HG02798 (cell line): ENCODE data around the gene HERC3.
A peak's percentile ranks its signal among the peaks of the same experiment; 100 is the strongest.
"Not testable (repeated sequence)": the region's sequence is repeated elsewhere in the genome, so short reads cannot be mapped to it uniquely, and the experiment has no call there.

Experiments
- ATAC-seq: cut with Tn5 transposase; IDR thresholded peaks from one replicate; pipeline ENCODE4 v1.9.1; 2021; ENCODE audit warnings: mild to moderate bottlenecking; ENCODE audit not compliant: unreplicated experiment, poor library complexity

HERC3 gene

DNA sequence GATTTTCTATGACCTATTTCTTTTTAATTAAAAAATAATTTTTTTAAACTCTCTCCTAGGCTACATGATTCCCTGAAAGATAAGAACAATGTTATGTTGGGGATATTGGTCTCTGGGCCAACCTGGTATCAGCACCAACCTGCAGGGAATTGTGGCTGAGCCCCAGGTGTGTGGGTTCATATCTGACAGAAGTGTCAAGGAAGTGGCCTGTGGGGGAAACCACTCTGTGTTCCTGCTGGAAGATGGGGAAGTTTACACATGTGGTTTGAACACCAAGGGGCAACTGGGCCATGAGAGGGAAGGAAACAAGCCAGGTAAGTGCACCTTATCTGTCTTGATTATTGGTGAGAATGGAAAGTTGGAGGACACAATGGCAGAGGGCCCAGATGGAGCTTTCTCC is 13.5 kb downstream of the HERC3 start:
- ATAC-seq = no peak

- ATAC-seq = no peak
These were observed 14.6 kb downstream of the HERC3 start for GRCh38 chr4:88606832-88607231.

DNA sequence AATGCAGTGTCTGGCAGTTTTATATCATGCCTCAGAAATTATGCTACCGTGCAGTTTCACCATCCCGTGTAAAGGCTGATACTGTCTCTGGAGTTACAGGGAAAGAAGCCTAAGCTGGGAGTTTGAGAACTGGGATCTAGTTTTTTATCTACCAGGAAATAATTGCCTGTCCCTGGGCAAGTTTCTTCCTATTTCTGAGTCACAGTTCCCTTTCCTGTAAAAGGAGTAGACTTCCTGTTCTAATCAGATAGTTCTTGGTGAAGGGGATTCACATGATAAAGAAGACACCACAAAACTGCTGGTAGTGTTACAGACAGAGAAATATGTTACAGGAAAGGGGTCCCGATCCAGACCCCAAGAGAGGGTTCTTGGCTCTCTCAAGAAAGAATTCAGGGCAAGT is 17.1 kb downstream of the HERC3 start:
- no peak for ATAC-seq

DNA sequence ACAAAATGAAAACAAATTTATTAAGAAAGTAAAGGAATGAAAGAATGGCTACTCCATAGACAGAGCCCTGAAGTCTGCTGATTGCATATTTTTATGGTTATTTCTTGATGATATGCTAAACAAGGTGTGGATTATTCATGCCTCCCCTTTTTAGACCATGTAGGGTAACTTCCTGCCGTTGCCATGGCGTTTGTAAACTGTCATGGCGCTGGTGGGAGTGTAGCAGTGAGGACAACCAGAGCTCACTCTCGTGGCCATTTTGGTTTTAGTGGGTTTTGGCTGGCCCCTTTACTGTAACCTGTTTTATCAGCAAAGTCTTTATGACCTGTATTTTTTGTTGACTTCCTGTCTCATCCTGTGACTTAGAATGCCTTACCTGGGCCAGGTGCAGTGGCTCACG is 17.5 kb downstream of the HERC3 start:
- not testable (repeated sequence) for ATAC-seq

DNA sequence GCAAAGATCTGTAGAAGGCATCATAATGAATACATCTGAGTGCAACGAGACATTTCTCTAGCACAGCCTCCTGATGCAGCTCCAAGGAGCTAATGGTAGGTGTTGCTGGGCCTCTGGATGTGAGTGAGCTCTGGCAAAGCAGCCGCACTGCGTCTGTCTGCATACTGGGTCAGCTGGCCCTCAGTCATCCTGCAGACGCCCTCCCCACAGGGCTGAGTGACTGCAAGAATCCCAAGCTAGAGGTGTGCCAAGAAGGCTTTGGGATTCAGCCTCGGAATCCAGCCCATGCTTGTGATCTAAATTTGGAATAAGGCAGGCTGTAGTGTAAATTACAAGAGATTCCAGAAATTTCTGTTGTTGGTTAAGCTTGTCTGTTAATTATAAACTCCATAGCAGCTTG is 18.5 kb downstream of the HERC3 start:
- ATAC-seq = no peak

- peak; percentile 45 for ATAC-seq
These were observed 21.2 kb downstream of the HERC3 start for GRCh38 chr4:88613417-88613875.

GRCh38 chr4:88614058-88614457 is 21.8 kb downstream of the HERC3 start:
- ATAC-seq = no peak

GRCh38 chr4:88616275-88617150 is 24.2 kb downstream of the HERC3 start:
- no peak for ATAC-seq

DNA sequence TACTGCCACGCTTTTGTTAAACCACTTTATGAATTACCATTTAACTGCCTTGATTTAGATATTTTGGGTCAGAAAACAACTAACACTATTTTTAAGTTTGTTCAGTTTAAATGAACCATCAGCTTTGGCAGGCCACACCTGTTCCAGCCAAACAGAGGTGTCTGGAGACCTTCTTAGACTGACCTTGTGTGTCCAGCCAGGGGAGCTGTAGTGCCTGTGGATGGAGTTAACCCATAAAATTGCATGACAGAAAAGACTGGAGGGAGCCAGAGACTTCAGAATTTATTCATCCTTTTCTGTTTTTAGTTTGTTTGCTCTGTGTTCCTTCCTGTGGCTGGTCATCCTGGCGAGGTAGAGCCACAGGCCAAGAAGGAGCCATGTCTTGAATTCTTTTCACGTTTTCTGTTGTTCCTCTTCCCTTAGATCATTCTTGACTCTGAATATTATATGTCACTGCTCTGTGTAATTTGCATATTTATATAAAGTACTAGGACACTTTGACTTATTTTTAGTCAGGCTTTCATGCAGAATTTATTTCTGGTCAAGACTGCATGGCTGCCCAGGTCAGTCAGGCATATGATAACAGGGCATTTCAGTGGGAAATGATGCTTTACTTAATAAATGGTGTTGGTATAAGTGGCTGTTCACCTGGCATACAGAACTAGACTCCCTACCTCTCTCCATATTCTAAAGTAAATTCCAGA is 26.7 kb downstream of the HERC3 start:
- no peak for ATAC-seq

DNA sequence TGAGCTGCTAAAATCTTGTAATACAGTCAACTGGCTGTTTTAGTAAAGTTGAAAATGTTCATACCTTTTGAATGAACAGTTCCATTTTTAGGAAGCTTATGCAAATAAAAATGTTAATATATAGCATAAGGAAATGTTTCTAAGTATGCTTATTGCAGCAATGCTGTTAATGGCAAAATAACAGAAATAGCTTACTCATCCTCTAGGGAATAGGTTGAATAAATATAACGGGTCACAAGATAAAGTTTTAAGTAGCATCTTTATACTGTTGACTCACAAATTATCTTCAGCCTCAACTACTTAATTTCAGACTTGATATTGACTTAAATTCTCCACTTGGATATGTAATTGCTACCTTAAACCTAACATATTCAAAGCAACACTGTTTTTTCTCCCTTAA is 27.7 kb downstream of the HERC3 start:
- ATAC-seq = no peak

- no peak for ATAC-seq
These were observed 29.6 kb downstream of the HERC3 start for GRCh38 chr4:88621763-88622327.

- no peak for ATAC-seq
These were observed 30.8 kb downstream of the HERC3 start for GRCh38 chr4:88623097-88623496.

DNA sequence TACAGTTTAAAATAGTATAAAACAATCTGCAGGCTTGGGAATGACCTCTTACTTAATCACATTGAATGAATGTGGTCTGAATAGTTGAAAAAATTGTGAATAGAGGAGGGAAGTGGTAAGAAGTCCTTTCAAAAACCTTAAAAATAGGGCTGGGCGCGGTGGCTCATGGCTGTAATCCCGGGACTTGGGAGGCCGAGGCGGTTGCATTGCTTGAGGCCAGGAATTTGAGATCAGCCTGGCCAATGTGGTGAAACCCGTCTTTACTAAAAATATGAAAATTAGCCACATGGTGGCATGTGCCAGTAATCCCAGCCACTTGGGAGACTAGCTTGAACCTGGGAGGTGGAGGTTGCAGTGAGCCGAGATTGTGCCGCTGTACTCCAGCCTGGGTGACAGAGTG is 36.5 kb downstream of the HERC3 start:
- no peak for ATAC-seq

DNA sequence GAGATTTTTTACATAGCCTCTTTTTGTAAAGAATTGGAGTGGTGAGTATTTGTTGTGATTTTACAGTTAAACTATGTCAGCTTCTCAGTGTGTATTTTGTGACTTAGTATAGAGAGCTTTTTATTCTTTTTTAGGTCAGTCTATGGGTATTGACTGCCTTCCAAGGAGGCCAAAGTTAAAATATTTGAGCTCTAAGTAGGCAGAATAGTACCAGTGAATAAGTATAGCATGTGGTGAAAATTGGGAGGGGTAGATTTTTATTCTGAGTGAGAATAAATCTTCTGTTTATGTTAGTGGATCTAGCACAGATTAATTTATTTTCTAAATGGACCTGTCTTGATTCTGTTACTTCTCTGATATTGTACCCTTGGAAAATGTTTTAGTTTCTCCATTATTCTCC is 37.5 kb downstream of the HERC3 start:
- no peak for ATAC-seq

GRCh38 chr4:88630756-88631155 is 38.5 kb downstream of the HERC3 start:
- no peak for ATAC-seq

- no peak for ATAC-seq
These were observed 51.7 kb downstream of the HERC3 start for GRCh38 chr4:88643932-88644331.

DNA sequence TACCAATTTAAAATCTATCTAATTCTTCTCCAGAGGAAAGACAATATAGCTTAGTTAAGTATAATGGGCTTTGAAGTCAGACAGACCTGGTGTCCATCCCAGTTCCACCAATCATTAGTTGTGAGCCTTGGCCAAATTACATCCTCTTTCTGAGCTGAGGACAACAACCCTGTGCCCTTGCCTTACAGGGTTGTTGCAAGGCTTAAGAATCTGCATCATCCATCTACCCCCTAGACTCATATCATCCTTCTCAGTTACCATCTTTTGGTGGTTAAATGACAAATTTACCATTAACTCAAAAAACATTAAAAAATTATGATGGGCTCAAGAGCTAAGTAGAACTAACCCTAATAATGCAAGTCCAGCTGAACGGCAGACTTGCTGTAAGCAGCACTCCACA is 53.7 kb downstream of the HERC3 start:
- no peak for ATAC-seq

- ATAC-seq = no peak
These were observed 54.4 kb downstream of the HERC3 start for GRCh38 chr4:88646528-88647280.

DNA sequence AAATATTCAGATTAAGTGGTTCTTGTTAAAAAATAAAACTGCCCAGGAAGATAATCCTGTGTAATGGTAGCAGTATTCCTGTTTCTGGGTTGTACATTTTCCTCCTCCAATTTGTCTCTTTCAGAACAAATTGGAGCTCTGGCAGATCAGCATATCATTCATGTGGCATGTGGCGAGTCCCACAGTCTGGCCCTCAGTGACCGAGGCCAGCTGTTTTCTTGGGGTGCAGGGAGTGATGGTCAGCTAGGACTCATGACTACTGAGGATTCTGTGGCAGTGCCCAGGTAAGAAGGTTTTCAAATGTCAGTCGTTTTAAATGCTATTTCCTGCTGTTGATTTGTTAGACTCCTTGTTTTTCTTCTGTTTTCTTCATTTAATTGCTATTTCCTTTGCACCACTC is 57.4 kb downstream of the HERC3 start:
- no peak for ATAC-seq

DNA sequence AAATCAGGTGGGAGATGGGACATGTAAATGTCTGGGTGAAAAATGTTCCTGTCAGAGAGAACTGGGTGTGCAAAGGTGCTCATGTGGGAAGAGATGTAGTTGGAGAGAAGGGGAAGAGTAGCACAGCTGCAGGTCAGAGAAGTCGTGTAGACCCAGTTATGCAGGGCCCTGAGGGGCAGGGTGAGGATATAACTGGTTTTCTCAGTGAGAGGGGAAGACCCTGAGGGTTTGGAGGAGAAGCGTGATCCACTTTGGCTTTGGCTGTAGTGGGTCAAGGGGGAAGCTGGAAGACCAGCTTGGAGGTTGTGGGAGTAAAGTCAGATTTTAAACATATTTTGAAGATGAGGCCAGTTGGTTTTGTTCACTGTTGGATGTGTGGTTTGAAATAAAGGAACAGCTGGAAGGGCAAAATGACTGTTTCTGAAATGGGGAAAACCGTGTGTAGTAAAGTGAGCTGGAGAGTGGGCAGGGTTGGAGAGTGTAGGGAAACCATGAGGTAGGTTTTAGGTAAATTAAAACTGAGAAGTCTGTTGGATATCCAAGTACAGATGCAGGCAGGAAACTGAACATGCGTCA is 61.2 kb downstream of the HERC3 start:
- ATAC-seq = no peak
